Fibroblast of skin of left biceps (primary cell): ENCODE results near the gene TNFSF11.

ENCODE experiments used
- DNase-seq, 2 experiments: peaks; one replicate each; pipeline ENCODE4 v3.0.0-alpha.2; 2013; ENCODE audit warnings: low read depth in 2 of 2

TNFSF11 gene

DNA sequence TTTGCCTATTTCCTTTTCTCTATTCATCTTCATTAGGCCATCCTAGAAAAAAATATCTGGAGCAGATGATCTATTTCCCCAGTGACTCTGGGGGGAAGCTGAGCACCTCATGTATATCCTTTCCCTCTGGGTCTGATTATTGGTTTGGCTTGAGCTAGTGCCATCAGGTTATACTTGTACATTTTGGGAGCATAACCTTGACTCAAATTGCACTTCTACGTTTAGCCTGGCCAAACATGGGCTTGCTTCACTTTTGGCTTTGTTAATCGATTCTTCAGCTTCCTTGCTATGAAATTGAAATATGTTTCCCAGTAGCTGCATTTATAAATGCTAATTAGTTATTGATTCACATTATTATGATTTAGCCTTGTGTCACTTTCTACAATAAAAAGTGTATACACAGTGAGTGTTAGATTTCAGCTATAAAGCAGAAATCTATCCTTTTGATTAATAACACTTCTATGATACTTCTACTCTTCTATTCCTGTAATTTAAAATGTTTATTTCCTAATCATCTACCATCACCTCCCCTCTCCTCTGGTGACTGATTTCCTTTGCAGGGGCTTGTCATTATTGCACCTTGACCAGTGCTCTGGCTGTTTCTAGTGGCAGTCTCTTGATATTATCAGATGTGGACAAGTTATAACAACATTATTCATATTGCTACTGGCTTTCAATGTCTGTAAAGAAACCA, 37.3 kb downstream of the TNFSF11 start:
- DNase-seq = no peak

DNA sequence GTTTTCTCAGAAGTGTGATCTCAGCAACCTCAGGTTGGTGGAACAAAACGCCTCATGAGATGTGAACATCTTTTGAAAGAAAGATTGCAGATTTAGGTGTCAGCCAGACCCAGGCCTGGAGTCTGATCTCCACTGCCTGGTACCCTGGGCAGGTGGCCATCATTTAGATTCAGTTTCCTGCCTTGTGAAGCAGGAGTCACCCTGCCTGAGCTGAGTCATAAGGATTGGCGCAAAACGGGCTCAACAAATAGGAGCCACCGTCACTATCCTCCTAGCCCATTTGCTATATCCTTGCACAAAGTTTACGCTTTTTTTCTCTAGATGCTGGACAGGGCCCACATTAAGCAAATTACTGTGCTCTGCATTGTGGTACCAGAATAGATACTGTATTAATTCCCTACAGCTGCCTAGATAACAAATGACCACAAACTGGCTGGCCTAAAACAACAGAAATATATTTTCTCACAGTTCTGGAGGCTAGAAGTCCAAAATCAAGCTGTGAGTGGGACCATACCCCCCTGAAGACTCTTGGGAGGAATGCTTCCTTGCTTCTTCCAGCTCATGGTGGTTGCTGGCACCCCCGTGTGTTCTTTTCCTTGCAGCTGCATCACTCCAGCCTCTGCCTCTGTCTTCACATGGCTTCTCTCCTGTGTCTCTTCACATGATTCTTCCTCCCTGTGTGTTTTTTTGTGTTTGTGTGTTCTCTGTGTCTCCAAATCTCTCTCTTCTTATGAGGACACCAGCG, 38.2 kb downstream of the TNFSF11 start:
- no peak for DNase-seq

DNA sequence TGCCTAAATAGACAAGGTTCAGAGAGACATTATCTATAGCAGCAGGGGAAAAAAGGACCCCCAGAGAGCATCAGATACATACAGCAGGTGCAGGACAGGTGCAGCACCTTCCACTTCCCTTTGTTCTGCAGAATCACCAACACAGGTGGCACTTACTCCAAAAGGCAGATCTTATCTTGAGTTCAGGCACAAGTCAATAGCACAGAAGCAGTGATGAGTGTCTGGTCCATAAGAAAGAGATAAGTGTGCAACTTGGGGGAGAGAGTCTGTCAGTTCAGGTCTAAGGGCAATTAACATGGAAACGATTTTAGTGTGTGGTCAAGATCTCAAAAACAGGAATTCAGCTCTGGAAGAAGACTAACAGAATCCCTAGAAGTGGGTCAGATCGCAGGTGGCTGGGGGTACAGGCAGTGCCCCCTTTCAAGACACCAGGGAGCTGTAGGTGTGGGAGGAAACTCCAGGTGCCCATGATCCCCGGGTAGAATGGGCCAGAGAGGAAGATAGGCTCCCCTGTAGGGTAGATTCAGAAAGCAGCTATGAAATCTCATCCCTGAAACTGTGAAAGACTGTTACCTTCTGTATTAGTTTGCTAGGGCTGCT, 40.6 kb downstream of the TNFSF11 start:
- no peak for DNase-seq

DNA sequence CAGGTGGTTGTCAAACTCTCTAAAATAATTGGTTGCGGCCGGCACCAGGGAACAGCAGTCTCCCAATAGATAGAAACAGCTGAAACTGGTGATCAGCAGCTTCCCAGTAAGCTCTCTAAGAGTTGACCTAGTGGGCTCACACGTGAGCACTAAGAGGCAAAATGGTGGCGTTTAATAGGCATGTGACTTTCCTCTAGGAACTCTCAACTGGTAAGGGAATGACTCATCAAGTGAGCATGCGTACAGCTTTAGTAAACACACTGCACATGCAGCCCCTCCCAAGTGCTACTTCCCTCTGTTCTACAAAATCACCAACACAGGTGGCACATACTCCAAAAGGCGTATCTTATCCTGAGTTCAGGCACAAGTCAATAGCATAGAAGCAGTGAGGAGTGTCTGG, 41.7 kb downstream of the TNFSF11 start:
- no peak for DNase-seq

DNA sequence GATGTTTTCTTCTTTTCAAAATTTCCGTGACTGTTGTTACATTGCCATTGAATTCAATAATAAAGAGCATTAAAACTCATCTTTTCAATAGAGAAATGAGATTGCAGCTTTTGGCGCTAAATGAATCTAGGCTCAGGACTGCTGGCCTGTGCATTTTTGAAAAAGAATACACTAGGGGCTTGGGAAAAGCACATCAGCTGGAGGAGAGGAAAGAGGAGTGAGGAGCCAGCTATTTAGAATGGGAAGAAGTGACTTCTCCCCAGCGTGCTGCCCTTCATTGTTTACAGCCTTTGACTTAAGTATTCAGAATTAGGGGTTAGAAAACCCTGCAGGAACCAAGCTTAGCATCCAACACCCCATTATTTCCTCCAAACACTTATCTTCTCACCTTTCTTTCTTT, 43.3 kb downstream of the TNFSF11 start:
- DNase-seq = no peak

DNA sequence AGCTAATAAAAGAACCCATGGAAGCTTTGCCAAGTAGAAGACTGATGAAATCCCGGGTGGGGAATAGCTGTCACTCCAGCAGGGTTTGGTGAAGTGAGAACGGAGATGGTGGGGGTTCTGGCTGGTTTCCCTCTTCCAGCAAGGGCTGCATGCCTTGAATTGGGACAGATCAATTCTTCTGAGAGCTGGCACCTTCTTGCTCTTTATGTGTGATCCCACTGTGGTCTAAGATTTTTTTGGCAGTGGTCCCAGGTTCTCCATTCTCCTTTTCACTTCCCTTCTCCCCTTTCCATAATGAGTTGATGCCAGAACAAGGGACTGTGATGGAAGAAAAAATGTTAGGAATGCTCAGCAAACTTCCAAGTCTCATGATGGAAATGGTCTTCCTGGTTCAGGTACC, 50.0 kb downstream of the TNFSF11 start:
- DNase-seq = no peak

DNA sequence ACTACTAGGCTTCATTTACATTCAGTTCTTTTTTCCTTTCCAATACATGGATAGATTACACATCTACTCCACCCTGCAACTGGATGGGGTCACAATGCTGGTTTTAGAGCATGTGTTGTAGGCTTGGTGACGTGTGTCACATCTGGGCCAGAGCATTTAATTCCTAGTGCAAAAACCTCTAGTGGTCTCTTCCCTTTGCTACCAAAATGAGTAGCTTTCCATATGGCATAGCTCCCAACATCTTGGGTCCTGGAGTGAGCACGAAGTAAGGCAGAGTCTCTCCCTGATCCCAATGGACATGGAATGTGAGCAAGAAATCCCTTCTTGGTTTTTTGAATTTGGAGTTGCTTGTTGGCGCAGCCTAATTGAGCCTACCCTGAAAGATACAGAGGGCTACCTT, 51.7 kb downstream of the TNFSF11 start:
- DNase-seq = no peak

DNA sequence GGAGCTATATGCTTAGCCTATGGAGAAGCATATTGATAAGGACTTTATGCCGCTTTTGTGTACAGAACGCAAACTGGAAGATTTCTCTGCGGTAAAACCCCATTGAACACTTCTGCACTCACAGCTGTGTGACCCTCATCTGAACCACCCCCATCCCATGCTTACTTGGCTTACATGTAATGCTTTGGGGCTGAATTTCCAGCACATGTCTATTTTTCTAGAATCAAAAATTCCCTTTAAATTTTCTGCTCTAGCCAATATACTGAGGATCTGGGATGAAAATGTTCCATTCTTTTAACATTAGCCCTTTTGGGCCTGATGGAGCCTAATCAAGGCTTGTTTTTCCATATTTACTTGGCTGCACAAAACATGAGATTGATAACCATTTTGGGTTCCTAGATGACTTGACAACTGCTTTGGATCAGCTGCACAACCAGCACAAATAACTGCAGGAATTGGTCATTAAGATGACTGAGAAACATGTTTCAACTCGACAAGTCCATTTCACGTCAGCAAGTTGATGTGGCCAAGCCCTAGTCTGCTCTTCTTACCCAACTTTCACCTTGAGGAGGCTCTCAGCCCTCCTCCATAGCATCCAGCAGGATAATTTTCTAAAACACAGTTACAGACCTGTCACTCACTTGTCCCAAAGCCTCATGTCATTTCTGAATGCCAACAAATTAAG, 52.4 kb downstream of the TNFSF11 start:
- DNase-seq = no peak

DNA sequence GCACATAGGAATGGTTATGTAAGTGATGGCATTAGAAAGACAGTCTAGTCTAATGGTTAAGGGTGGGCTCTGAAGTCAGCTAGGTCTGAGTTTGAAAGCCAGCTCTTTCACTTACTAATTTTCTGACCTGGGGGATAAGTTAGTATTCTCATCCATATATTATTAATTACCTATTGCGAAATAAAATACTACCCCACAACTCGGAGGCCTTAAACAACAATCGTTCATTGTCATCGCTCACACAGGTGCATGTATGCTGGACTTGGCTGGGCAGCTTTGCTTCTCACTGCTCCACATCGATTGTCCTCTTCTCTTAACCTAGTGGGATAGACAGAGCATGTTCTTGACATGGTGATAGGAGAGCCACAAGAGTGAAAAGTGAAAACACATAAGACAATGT, 54.7 kb downstream of the TNFSF11 start:
- no peak for DNase-seq

DNA sequence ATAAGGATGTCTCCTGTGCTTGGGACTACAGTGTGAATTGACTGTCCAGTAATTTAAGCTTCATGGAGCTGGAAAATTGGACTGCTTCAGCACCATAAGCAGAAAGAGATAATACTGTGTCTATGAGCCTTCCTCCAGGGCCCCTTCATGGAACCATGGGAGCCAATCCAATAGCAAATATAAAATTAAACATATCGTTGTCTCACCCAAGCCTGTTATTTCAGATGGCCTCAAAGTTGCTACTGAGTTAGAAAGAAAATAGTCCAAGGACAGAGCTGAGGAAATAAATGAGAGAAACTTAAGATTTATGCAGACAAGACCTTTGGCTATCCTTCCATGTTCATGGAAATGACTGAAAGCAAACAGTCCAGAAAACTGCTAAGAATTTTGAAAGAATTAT, 57.2 kb downstream of the TNFSF11 start:
- no peak for DNase-seq

DNA sequence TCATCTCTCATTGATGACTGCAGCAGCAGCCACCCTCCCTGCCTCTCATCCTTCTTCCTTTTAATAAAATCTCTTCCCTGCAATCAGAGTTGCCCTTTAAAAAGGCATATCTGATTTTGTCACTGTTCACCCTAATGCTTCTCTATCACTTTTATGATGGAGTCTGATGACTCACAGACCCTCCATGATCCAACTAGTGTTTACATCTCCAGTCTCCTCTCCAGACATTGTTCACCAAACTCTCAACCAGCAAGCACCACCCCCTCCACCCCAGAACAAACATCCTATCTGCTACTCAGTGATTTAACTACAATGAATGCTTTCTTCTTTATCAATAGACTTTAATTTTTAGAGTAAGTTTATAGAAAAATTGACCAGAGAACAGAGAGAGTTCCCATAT, 59.5 kb downstream of the TNFSF11 start:
- DNase-seq = no peak

DNA sequence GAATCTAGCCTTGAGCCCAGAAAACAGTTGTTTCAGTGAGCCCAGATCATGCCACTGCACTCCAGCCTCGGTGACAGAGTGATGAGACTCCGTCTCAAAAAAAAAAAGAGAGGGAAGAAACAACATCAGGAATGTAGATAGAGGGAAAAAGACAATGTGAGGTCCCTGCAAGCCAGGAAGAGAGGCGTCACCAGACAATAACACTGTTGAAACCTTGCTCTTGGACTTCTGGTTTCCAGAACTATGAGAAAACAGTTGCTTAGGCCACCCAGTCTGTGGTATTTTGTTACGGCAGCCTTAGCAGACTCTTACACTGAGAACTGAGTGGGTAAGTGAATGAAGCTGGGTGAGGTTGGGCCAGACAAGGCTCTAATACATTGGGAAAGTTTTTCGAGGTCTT, 64.1 kb downstream of the TNFSF11 start:
- DNase-seq = no peak

DNA sequence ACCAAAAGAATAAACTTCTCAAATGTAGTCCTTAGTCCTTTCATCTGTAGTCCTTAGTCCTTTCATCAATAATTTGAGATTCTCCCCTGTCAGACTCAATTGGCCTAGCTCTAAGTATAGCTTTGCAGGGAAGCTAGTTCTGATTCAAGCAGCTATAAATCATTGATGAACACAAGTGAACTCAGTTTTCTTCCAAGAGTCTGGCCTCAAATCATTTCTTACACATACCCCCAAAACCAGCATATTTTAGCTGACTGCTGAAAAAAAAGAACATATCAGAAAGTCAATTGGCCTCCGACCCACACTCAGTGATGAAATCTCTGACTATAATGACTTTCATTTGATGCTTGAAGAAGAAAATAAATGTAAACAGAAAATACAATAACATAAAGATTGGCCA, 64.9 kb downstream of the TNFSF11 start:
- peak; percentile 45 to 59 for DNase-seq

DNA sequence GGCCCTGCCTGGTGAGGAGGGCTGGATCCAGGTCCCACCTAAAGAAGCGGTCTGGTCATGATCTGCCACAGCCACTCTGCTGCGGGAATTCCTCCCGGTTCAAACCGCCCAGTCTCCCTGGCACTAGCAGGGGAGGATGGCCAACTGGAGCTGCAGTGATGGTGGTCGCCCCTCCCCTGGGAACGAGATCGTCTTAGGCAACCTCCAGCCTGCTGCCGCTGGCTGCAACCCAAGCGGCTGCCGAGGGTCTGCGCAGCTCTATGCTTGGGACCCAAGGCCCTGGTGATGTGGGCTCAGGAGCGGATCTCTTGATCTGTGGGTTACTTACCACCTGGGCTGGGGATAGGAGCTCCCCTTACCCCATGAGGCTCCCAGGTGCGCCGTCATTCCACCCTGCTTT, 69.1 kb downstream of the TNFSF11 start:
- DNase-seq = no peak

DNA sequence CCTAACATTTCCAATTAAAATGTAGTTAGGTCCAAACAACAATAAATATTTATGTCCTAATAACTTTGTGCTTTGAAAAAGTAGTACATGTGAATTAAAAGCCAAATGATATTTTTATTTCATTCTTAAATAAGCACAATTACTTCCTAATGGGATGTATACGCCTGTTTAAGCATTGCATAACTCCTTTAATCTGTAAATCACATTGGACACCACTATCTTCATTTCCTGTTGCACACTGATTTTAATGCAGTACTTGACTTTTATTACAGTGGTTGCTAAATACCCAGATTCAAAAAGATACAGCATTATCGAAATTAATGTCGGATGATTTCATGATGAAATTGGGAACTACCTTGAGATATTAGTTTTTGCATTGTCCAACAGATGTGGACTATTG, 70.9 kb downstream of the TNFSF11 start:
- no peak for DNase-seq

DNA sequence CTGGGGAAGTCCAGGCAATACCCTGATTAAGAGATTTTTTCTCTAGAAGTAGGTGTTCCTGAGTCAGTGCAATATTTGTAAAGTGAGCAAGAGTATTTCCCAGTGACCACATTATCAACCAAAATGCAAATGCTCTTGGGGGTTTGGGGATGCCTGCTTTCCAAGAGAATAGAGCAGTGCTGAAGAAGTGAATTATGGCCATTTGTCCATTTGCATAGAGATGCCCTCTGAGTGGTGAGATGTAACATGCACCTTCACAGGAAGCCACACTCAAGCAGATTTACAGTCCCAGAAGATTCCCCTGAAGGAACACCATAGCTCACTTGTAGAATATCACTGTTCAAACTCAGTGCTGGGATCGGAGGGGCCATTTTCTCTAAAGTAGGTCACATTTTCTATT, 71.8 kb downstream of the TNFSF11 start:
- no peak for DNase-seq

DNA sequence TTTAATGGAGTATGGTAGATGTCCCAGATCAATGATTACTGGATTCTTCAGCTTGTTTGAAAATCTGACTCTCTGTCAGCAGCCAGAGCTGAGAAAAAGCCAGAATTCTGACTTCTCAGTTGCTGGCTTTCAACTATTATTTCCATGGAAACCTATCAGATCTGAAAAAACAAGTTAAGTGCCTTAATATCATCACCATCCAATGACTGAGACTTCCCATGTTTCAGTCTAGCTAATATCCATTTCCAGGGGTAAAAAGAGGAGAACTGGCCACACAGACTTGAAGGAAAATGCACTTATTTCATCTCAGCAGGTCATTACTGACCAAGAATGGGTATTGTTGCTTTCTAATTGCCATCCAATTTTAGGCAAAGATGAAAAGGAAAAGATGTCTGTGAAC, 75.2 kb downstream of the TNFSF11 start:
- DNase-seq = no peak

DNA sequence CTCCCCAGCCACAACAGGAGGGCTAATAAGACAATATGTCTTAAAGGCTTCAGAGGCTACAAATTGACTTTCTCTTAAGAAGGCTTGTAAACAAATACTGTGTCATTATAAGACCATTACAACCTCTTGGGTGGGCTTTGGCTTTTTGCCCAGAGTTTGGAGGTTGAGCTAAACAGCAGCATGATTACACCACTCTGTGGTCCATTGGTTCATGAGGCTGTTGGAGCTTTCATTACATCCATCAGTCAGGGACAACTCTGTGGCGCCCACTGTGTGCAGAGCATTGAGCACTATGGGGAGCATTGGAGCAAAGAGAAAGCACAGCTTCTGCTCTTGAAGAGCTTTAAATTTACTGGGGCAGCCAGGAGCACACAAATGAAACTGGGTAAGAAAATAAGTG, 75.9 kb downstream of the TNFSF11 start:
- DNase-seq = no peak

DNA sequence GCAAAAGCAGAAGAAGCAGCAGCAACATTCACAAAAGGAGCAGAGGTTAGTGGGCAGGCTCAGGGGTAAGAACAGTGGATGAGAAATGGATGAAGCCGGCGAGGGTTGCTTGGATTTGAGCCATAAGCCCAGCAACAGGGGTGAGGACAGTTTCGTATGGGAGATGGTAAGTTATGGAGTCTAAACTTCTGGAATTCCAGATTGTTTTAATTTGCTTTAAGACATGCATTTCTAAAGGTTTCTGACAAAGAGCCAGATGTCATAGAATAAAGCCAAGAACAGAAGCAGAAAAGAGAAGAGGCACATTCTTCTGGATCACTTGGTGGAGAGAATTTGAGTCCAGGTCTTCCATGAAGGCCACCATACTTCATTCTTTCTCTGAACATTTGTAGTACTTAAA, 76.6 kb downstream of the TNFSF11 start:
- peak; percentile 86 to 91 for DNase-seq

DNA sequence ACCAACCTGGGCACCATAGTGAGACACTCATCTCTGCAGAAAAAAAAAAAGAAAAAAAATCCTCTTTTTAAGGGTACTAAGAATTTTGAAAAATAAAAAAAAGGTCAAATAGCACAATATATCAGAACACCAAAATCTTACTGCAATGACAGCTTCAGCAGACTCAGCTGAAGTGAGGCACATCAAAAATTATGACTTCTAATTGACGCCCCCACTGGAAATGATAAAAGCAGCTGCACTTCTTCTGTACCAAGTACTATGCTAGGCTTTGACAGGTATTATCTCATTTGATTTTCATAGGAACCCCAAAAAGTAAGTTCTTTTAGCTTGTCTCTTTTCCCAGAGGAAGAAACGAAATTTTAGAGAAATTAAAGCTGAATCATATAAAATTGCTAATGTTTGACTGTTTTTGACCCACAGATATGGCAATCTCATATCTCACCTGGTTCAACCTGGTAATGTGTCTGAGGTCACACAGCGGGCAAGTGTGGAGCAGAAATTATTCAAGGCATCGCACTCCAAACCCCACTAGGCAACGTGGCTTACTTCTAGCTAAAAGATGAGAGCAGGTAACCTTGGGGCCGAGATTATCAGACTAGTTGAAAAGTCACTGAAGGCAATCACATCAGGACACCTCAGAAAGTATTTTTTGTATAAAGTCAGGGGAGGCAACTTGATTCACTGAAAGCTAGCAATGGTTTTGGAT, 78.1 kb downstream of the TNFSF11 start:
- no peak for DNase-seq

DNA sequence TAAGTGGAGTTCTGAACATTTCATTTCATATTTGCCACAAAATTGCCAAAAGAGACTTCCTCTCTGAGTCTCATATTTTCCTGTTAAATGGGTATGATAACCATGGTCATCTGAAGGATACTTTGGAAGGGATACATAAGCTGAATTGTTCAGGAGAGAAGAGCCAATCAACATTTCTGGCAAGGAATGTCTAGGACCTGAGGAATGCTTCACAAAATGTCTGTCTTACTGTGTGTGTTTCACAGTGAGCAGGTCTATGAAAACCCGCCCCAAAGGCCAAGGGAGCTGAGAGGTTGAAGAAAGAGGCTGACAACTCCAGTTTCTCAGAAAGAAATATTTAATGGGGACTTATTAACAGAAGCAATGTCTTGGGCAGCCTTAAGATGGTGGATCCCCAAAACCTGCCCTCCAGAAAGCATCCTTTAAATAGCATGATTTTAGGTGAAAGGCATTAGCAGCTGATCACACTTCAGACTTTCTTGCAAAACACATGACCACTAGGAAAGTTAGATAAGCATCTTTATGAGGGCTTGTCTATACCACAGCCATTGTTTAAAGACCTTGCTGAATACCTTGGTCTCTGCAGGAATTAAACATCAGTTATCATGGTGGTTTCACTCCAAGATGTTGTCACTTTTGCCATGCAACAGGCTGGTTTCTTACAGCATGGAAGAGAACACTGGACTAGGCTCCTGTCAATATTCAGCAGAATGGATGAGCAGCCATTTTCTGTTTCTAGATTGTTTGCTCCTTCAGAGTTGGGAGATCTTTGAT, 78.9 kb downstream of the TNFSF11 start:
- DNase-seq = no peak
